GM18870 (cell line): Measurements from ENCODE around the gene E2F3.

Experiments used
- ATAC-seq: cut with Tn5 transposase; IDR thresholded peaks from one replicate; pipeline ENCODE4 v1.9.1; 2021; ENCODE audit warnings: moderate library complexity; ENCODE audit not compliant: unreplicated experiment

E2F3 gene

GRCh38 chr6:20401205-20402091 lies at the start of gene E2F3:
TSS of gene E2F3 (plus strand) at chr6:20401879. CDS start at chr6:20402233, 354 bp downstream.
- ATAC-seq, result peak; percentile 91

- ATAC-seq, result no peak
Observed at GRCh38 chr6:20352346-20352745, 49.3 kb upstream of the E2F3 start.

GRCh38 chr6:20353134-20353533 lies 48.5 kb upstream of the E2F3 start:
- ATAC-seq, result no peak

GRCh38 chr6:20354366-20354765 lies 47.3 kb upstream of the E2F3 start:
- ATAC-seq, result no peak

GRCh38 chr6:20360471-20361119 lies 41.1 kb upstream of the E2F3 start:
- ATAC-seq, result no peak

- no peak for ATAC-seq
Observed at GRCh38 chr6:20362623-20363022, 39.1 kb upstream of the E2F3 start.

GRCh38 chr6:20364327-20364726 lies 37.4 kb upstream of the E2F3 start:
- ATAC-seq, result no peak

GRCh38 chr6:20365456-20365855 lies 36.2 kb upstream of the E2F3 start:
- ATAC-seq, result no peak

- no peak for ATAC-seq
Observed at GRCh38 chr6:20366082-20366830, 35.4 kb upstream of the E2F3 start.

GRCh38 chr6:20367743-20368485 lies 33.8 kb upstream of the E2F3 start:
- ATAC-seq, result no peak

GRCh38 chr6:20370393-20370792 lies 31.3 kb upstream of the E2F3 start:
- no peak for ATAC-seq

GRCh38 chr6:20370801-20371200 lies 30.9 kb upstream of the E2F3 start:
- no peak for ATAC-seq

GRCh38 chr6:20375436-20375835 lies 26.2 kb upstream of the E2F3 start:
- no peak for ATAC-seq

GRCh38 chr6:20377623-20378265 lies 23.9 kb upstream of the E2F3 start:
- ATAC-seq, result no peak

GRCh38 chr6:20379231-20379630 lies 22.4 kb upstream of the E2F3 start:
- no peak for ATAC-seq

GRCh38 chr6:20386218-20386617 lies 15.5 kb upstream of the E2F3 start:
- no peak for ATAC-seq

GRCh38 chr6:20389066-20389465 lies 12.6 kb upstream of the E2F3 start:
- no peak for ATAC-seq

- no peak for ATAC-seq
Observed at GRCh38 chr6:20393297-20393696, 8.4 kb upstream of the E2F3 start.

- no peak for ATAC-seq
Observed at GRCh38 chr6:20399518-20399917, 2.2 kb upstream of the E2F3 start.

- no peak for ATAC-seq
Observed at GRCh38 chr6:20400456-20401204, 1.0 kb upstream of the E2F3 start.
